Osteocyte (in vitro differentiated cells): ENCODE results near the gene CHD9NB. TPM values are rescaled to one million over a fixed set of nuclear protein-coding genes. Genes with fewer than 3 reads are reported as not detected.

ENCODE experiments used
- DNase-seq: peaks from one replicate; pipeline ENCODE4 v3.0.0; 2021; ENCODE audit warnings: mixed read lengths; ENCODE audit not compliant: unreplicated experiment; ENCODE audit errors: extremely low spot score
- H3K27ac Mint-ChIP-seq: one replicate; pipeline ENCODE4 v1.8.0; 2021; ENCODE audit warnings: mild to moderate bottlenecking, mixed read lengths; ENCODE audit not compliant: unreplicated experiment
- H3K27me3 Mint-ChIP-seq: one replicate; pipeline ENCODE4 v1.8.0; 2021; ENCODE audit warnings: mixed read lengths; ENCODE audit not compliant: unreplicated experiment
- H3K36me3 Mint-ChIP-seq: one replicate; pipeline ENCODE4 v1.8.0; 2021; ENCODE audit warnings: mixed read lengths; ENCODE audit not compliant: unreplicated experiment
- H3K4me1 Mint-ChIP-seq: one replicate; pipeline ENCODE4 v1.8.0; 2021; ENCODE audit warnings: mixed read lengths; ENCODE audit not compliant: unreplicated experiment
- H3K4me3 Mint-ChIP-seq: one replicate; pipeline ENCODE4 v1.8.0; 2021; ENCODE audit warnings: mild to moderate bottlenecking, moderate library complexity, mixed read lengths; ENCODE audit not compliant: unreplicated experiment
- H3K9me3 Mint-ChIP-seq: one replicate; pipeline ENCODE4 v1.8.0; 2021; ENCODE audit warnings: mixed read lengths; ENCODE audit not compliant: unreplicated experiment
- CTCF ChIP-seq: fragments of 200-600 bp; sonication (generic); IDR thresholded peaks from 2 replicates; pipeline ENCODE4 v1.5.0; 2021; ENCODE audit warnings: antibody characterized with exemption, mild to moderate bottlenecking, moderate library complexity
- total RNA-seq: library from RNA; stranded (reverse); gene quantifications from 2 replicates; pipeline ENCODE4 v1.2.1, GENCODE V29; 2021

The CHD9NB gene
- total RNA-seq, 1 donor from 2014 or later, result 4.8 TPM

- DNase-seq, result no peak
- peak overlapping the region; percentile 87 for H3K27ac Mint-ChIP-seq
These were observed 30.4 kb upstream of the CHD9NB start for GRCh38 chr16:53083119-53083518.

GRCh38 chr16:53082509-53082908, 29.8 kb upstream of the CHD9NB start:
- H3K27me3 Mint-ChIP-seq, result no peaks in the 10 kb centered on the region
- H3K4me1 Mint-ChIP-seq, result peaks cover 96% of the 10 kb centered on the region
- peak overlapping the region; percentile 1 for H3K4me3 Mint-ChIP-seq
- no peaks in the 10 kb centered on the region for H3K36me3 Mint-ChIP-seq
- H3K27ac Mint-ChIP-seq, result peak overlapping the region; percentile 87
- DNase-seq, result no peak
- TF ChIP-seq CTCF, result no peak
- no peaks in the 10 kb centered on the region for H3K9me3 Mint-ChIP-seq

More at GRCh38 chr16:53083119-53083518, 30.4 kb upstream of the CHD9NB start:
- H3K36me3 Mint-ChIP-seq, result no peaks in the 10 kb centered on the region
- H3K4me3 Mint-ChIP-seq, result no peak overlapping the region
- peaks cover 92% of the 10 kb centered on the region for H3K4me1 Mint-ChIP-seq
- H3K27me3 Mint-ChIP-seq, result no peaks in the 10 kb centered on the region
- H3K9me3 Mint-ChIP-seq, result no peaks in the 10 kb centered on the region
- TF ChIP-seq CTCF, result no peak

GRCh38 chr16:53081686-53082407, 29.1 kb upstream of the CHD9NB start:
- DNase-seq, result no peak
- Mint-ChIP-seq H3K36me3 (no peaks in the 10 kb centered on the region), H3K4me3 (no peak overlapping the region), H3K4me1 (peaks cover 90% of the 10 kb centered on the region), H3K27ac (peak overlapping the region; percentile 95), H3K9me3 (no peaks in the 10 kb centered on the region), H3K27me3 (no peaks in the 10 kb centered on the region)
- no peak for TF ChIP-seq CTCF

- no peaks in the 10 kb centered on the region for H3K9me3 Mint-ChIP-seq
- H3K36me3 Mint-ChIP-seq, result no peaks in the 10 kb centered on the region
- TF ChIP-seq CTCF, result no peak
- DNase-seq, result no peak
- H3K4me1 Mint-ChIP-seq, result peaks cover 81% of the 10 kb centered on the region
- H3K27ac Mint-ChIP-seq, result peak overlapping the region; percentile 95
- peak overlapping the region; percentile 41 for H3K4me3 Mint-ChIP-seq
- H3K27me3 Mint-ChIP-seq, result no peaks in the 10 kb centered on the region
These were observed 28.3 kb upstream of the CHD9NB start for GRCh38 chr16:53081032-53081424.

GRCh38 chr16:53080345-53081031, 27.8 kb upstream of the CHD9NB start:
- Mint-ChIP-seq H3K36me3 (peaks cover 4% of the 10 kb centered on the region), H3K4me3 (peak overlapping the region; percentile 41), H3K4me1 (peaks cover 76% of the 10 kb centered on the region), H3K27ac (peak overlapping the region; percentile 95), H3K27me3 (no peaks in the 10 kb centered on the region), H3K9me3 (no peaks in the 10 kb centered on the region)
- TF ChIP-seq CTCF, result no peak
- DNase-seq, result peak; percentile 89
